ENCODE results near the gene PIGW.

The PIGW gene

GRCh38 chr17:36509272-36509985, 25.4 kb upstream of the PIGW start:
- DNase-seq, result no peak

DNA sequence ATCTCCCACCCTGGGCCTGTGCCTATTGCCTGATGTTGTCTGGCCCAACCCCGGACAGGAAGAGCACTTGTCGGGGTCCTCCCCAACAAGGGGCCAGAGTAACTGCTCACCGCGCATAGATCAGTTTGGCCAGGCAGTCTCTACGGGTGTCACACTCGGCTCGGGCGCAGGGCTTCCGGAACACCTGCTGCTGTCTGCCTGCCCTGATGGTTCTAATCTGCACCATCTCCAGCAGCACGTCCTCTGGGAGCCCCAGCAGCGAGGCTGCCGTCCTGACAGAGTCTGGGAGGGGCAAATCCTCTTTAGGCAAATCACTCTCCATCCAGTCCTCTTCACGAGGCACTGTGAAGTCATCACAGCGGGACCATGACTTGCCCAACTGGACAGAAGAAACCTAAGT, 24.2 kb upstream of the PIGW start:
- DNase-seq, result no peak

DNA sequence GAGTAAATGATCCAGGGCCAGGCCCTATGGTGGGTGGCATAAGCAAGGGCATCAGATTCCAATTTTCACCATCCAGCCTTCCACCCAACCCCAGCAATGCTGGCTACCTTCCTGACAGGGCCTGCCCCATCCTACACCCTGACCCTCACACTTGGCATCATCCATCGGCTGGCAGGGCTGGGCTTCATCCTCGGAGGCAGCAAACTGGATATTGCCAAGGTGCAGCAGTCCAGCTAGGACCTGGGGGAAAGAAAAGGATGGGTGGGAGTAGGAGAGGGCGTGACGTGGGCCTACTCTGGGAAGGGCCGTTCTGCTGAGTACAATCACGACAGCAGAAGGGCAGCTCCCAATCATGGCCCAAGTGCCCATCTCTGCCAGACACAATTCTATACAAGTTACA, 23.6 kb upstream of the PIGW start:
- DNase-seq, result no peak

GRCh38 chr17:36512641-36513040, 22.1 kb upstream of the PIGW start:
- DNase-seq, result no peak

GRCh38 chr17:36514856-36515255, 19.9 kb upstream of the PIGW start:
- no peak for DNase-seq

- DNase-seq, result no peak
Observed at GRCh38 chr17:36515837-36516236, 18.9 kb upstream of the PIGW start.

- DNase-seq, result no peak
Observed at GRCh38 chr17:36523113-36523512, 11.7 kb upstream of the PIGW start.

DNA sequence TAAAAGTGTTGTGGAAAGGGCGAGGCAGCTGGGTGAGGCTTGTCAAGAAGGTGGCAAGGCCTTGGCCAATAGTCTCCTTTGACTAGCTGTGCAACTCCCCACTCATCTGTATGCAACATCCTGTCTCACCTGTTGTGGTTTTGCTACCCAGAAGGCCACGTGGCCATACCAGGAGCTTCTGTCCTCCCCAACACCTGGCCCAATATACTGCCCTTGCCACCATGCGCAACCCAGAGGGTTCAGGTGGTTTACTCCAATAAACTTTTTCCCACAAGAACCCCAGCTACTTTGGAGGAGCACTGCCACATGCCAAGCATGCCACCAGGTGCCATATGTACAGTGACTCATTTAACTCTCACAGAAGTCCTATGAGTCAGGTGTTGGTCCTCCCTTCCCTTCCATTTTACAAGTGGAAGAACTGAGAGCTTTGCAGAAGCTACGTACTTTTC, 10.3 kb upstream of the PIGW start:
- no peak for DNase-seq

DNA sequence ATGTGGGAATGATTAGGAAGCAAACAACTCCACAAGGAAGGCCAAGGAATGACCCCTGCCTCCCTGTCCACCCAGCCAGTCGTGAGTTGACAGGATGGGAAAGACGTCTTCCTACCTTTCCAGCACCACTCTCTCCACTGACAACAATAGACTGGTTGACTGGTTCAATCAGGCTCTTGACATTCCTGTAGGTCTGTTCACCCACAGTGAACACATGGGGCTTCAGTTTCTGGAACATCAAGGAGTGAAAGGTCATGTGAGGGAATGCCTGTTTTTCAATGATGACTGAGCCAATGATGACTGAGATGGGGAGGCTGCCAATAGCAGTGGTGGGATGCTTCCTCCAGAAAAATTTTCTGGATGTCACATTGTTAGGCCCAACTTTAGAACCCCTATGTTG, 9.7 kb upstream of the PIGW start:
- no peak for DNase-seq

GRCh38 chr17:36525888-36526287, 8.9 kb upstream of the PIGW start:
- no peak for DNase-seq

- DNase-seq, result no peak
Observed at GRCh38 chr17:36527621-36528250, 7.1 kb upstream of the PIGW start.

GRCh38 chr17:36529121-36529520, 5.7 kb upstream of the PIGW start:
- DNase-seq, result no peak

DNA sequence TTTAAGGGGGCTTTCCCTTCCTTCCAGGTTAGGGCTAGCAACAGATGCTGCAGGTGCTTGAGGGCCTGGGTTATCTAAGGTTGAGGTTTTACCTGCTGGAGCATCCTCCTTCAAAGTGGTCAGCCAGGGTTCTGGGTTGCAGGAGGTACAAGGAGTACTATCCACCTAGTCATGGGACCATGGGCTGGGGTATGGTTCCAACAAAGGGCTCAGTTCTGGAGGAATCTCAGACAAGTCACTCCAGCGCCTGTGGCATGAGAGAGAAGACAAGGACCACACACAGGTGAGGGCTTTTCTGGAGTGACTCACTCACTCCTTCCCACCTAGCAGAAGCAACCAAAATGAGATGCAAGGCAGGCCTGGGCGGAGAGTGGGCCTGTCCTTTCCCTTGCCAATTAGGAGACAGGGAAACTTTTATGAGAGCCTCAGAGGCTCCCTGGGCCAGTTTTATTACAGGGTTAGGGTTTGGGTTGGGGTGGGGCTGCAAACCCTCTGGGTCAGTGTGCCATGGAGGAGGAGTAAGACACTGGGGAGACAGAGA, 2.3 kb upstream of the PIGW start:
- no peak for DNase-seq

DNA sequence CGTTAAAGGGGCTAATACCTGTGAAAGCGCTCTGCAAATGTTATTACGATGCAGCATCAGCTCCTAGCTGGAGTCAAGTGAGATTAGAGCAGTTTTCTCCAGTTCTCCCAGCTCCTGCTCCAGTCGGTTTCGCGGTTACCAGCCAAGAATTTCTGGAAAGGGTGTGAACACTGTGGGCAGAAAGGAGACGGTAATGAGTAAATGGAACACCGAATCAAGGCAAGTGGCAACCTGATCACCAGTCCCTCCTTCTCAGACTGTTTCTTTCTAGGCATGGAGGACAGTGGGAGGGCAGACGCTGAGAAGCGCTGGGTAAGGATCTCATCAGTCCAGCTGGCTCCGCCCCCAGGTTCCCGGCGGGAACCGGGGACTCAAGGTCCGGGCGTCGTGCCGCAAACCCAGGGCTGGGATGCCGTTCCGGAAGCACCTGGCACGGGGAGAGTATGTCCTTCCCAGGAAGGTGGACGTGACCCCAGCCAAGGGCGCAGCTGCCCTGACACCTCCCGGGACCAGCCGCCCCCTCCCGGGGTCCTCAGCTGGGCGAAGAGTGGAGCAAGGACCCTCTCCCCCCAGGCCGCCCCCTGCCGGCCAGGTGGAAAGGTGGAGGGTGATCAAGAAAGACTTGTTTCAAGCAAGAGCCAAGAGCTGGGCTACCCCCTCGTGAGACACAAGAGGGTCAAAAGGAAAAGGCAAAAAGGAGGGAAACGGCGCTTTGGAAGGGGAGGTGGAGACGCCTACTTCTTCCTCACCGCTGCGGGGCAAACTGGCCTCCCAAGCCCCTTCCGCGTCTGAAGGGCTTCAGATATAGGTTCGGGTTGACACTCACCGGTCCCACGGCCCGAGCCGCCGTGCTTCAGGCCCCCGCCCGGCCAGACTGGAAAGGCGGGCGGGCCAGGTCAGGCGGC, 600 bp upstream of the PIGW start:
- DNase-seq, result peak; percentile 87

GRCh38 chr17:36535669-36536081, 888 bp downstream of the PIGW start:
- no peak for DNase-seq

GRCh38 chr17:36540696-36541095, 5.9 kb downstream of the PIGW start:
- no peak for DNase-seq

DNA sequence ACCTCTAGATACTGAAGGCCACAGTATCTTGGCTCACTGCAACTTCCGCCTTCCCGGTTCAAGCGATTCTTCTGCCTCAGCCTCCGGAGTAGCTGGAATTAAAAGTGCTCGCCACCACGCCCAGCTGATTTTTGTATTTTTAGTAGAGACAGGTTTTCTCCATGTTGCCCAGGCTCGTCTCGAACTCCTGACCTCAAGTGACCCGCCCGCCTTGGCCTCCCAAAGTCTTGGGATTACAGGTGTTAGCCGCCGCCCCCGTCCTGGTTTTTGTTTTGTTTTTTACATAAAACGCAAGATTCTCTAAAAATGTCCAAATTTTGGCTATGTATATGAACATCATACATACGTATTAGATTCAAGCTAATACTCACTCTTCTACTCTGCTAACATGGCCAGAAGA, 8.0 kb downstream of the PIGW start:
- no peak for DNase-seq

- DNase-seq, result no peak
Observed at GRCh38 chr17:36544044-36544306, 9.2 kb downstream of the PIGW start.

DNA sequence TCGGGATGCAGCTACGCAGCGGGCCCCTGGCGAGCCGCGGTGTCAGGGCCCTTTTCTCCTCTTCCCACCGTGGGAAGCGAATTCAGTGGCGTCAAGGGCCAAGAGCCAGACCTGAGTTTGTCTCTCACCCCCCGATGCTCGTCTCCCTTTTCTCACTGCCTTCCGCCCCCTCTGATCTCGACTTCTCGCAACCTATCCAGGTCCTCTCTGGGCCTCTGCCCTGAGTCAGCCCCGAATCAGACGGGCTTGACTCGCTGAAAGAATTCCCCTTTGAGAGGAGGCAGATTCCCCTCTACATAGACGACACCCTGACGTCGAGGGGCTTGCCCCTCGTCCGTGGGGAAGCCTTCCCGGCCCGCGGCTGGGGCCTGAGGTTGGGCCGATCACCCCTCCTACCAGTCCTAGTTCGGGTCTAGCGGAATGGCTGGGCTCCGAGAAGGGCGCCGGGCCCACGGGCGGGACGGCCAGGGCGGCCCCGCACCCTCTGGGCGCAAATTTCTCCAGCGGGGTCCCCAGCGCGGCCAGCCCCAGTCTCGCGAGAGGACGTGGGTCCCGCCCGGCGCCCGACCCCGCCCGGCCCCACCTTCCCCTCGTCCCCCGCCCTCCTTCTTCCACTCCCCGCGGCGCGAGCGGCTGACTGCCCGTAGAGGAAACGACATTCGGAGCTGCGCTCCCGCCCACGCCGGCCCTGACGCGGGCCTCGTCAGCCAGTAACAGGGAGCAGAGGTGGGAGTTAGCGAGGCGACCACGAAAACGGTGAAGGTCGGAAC, 9.7 kb downstream of the PIGW start, which contains the start of gene GGNBP2:
GGNBP2 (plus strand) TSS at position 613 of the 770 bp plus-strand sequence. CDS start 806 bp downstream, outside the sequence.
- DNase-seq, result peak; percentile 83

GRCh38 chr17:36545077-36545464, 10.3 kb downstream of the PIGW start:
- no peak for DNase-seq

DNA sequence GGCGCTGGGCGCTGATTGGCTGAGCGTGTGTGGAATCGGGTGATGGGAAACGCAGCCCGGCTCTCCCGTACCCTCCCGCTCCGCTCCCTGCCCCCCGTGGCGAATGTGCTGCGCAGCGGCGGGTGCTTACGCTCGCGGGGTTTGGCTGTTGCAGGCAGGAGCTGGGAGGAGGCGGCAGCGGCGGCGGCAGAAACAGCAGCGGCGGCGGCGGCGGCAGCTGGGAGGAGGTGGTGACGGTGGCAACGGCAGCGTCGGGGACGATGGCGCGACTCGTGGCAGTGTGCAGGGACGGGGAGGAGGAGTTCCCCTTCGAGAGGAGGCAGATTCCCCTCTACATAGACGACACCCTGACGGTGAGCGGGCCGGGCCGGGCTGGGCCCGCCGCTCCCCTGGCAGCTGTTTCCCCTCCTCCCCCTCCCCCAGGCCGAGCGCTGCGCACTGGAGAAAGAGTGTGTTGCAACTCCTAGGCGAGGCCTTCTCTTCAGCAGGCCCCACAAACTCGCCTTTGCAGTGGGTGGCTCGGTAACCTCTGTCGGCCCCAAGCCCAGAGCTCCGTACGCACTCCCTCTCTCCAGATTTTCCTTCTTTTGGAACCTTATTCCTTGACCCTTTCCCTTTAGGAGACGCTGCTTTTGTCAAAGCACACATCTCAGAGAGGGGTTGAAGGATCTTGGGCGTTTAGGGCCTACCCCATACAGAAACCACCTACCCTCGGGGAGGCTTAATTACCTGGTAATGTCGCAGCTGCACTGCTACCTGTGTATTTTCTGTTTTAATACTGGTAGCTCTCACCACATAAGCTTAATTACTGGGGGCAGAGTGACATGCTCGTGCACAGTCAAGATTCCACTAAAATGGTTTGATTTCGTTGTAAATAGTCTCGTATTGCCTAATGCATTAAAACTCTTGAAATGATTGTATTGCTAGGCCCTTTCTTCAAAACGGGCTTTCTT, 11.0 kb downstream of the PIGW start:
- peak; percentile 93 for DNase-seq

Data from NCI-H2029 (cell line).